Neural progenitor cell (in vitro differentiated cells): ENCODE data around the gene TGM2.

Experiments
- EZH2 ChIP-seq: fragments of 200-600 bp; sonication (generic); IDR thresholded peaks from 2 replicates; pipeline ENCODE4 v1.6.1; 2017; ENCODE audit warnings: antibody characterized with exemption, mild to moderate bottlenecking, moderate library complexity
- TF ChIP-seq, protein P1 (sequence below): fragments of 200-600 bp; sonication (generic); IDR thresholded peaks from 2 replicates; pipeline ENCODE4 v1.5.1; 2017; ENCODE audit warnings: antibody characterized with exemption, mild to moderate bottlenecking

DNA sequence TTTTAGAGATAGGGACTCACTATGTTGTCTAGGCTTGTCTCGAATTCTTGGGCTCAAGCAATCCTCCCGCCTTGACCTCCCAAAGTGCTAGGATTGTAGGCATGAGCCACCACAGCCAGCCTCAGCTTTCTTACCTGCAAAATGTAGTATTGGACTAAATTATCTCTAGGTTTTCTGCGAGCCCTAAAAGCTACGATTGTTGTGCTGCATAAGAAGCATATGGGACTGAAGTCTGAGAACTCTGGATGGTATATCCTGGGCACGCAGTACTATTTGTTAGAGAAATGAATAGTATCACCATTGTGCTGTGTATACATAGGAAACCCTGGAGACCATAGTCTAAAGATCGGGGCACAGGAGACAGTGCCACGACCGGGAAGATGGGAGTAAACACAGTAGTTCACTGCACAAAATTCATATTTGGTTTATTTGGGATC is 71.4 kb downstream of the TGM2 start:
- TF ChIP-seq, protein P1, sequence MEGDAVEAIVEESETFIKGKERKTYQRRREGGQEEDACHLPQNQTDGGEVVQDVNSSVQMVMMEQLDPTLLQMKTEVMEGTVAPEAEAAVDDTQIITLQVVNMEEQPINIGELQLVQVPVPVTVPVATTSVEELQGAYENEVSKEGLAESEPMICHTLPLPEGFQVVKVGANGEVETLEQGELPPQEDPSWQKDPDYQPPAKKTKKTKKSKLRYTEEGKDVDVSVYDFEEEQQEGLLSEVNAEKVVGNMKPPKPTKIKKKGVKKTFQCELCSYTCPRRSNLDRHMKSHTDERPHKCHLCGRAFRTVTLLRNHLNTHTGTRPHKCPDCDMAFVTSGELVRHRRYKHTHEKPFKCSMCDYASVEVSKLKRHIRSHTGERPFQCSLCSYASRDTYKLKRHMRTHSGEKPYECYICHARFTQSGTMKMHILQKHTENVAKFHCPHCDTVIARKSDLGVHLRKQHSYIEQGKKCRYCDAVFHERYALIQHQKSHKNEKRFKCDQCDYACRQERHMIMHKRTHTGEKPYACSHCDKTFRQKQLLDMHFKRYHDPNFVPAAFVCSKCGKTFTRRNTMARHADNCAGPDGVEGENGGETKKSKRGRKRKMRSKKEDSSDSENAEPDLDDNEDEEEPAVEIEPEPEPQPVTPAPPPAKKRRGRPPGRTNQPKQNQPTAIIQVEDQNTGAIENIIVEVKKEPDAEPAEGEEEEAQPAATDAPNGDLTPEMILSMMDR = no peak
- TF ChIP-seq EZH2 = no peak
